CD4-positive, alpha-beta T cell (primary cell): ENCODE measurements around the gene FZR1. TPM values are rescaled to one million over a fixed set of nuclear protein-coding genes. Genes with fewer than 3 reads are reported as not detected.

ENCODE experiments used
- ATAC-seq: fragments of 200-7000 bp; cut with Tn5 transposase; one replicate; pipeline ENCODE4 v1.10.0; 2022; ENCODE audit warnings: mild to moderate bottlenecking; ENCODE audit not compliant: poor library complexity
- CTCF ChIA-PET: fragments of 350-600 bp; sonication (Branson Sonifier 250); formaldehyde crosslinking; loops from one replicate; lab custom pipeline; 2021; ENCODE audit warnings: antibody characterized with exemption, inconsistent platforms; lab: Charles Lee
- POLR2A ChIA-PET: fragments of 350-600 bp; sonication (Branson Sonifier 250); formaldehyde crosslinking; loops from one replicate; lab custom pipeline; 2021; ENCODE audit warnings: antibody characterized with exemption, inconsistent platforms; lab: Charles Lee
- DNase-seq, 14 experiments: peaks; one replicate each; pipeline ENCODE4 v3.0.0-alpha.2; 2013 to 2020; ENCODE audit warnings: mixed read lengths in 2 of 14
- H3K27ac ChIP-seq, 2 donors: one replicate each; pipeline versions ENCODE4 v1.5.1 to v1.7.0; 2013; ENCODE audit warnings: low read length in 2 of 2, low read depth in 1 of 2, mild to moderate bottlenecking in 1 of 2
- H3K27me3 ChIP-seq, 2 experiments: 1 replicate in 1 of 2; 2 replicates in 1 of 2; pipeline versions ENCODE4 v1.6.1 to v1.7.0; 2013; ENCODE audit warnings: low read length in 2 of 2, control low read depth in 1 of 2, mild to moderate bottlenecking in 1 of 2, moderate library complexity in 1 of 2; ENCODE audit not compliant: insufficient read depth in 2 of 2, control insufficient read depth in 1 of 2
- H3K36me3 ChIP-seq: one replicate; pipeline ENCODE4 v1.6.1; 2013; ENCODE audit warnings: low read length, control low read depth; ENCODE audit not compliant: insufficient read depth
- H3K4me1 ChIP-seq: one replicate; pipeline ENCODE4 v1.6.1; 2013; ENCODE audit warnings: low read length, control low read depth; ENCODE audit not compliant: insufficient read depth
- H3K4me3 ChIP-seq: one replicate; pipeline ENCODE4 v1.5.1; 2013; ENCODE audit warnings: mild to moderate bottlenecking, low read length, moderate library complexity
- H3K9me3 ChIP-seq, 2 experiments: 1 replicate in 1 of 2; 2 replicates in 1 of 2; pipeline versions ENCODE4 v1.6.1 to v1.7.0; 2013; ENCODE audit warnings: low read length in 2 of 2, mild to moderate bottlenecking in 2 of 2, control low read depth in 1 of 2, moderate library complexity in 1 of 2; ENCODE audit not compliant: control insufficient read depth in 1 of 2, insufficient read depth in 1 of 2
- H3K27ac Mint-ChIP-seq: one replicate; pipeline ENCODE4 v1.8.0; 2020; ENCODE audit warnings: mixed read lengths
- H3K27me3 Mint-ChIP-seq: one replicate; pipeline ENCODE4 v1.8.0; 2021; ENCODE audit warnings: mixed read lengths
- H3K36me3 Mint-ChIP-seq: one replicate; pipeline ENCODE4 v1.8.0; 2021; ENCODE audit warnings: low read depth, mixed read lengths
- H3K4me1 Mint-ChIP-seq: one replicate; pipeline ENCODE4 v1.8.0; 2021; ENCODE audit warnings: low read depth, mixed read lengths
- H3K4me3 Mint-ChIP-seq: one replicate; pipeline ENCODE4 v1.8.0; 2020; ENCODE audit warnings: mild to moderate bottlenecking, mixed read lengths
- H3K9me3 Mint-ChIP-seq: one replicate; pipeline ENCODE4 v1.8.0; 2020; ENCODE audit warnings: mixed read lengths
- CTCF ChIP-seq: fragments of 200-600 bp; IDR thresholded peaks from one replicate; pipeline ENCODE4 v1.8.0; 2022; ENCODE audit warnings: antibody characterized with exemption, mild to moderate bottlenecking
- intact Hi-C, 2 experiments: fragments of 100-400 bp; cut with DNase I in 1 of 2; cut with micrococcal nuclease in 1 of 2; formaldehyde crosslinking; loops; one replicate each; pipeline versions ENCODE4 v1.15.1 to v1.9.0; 2023 to 2025; cut with DNase I, micrococcal nuclease
- total RNA-seq, 174 experiments: library from RNA in 2 of 174; stranded (reverse) in 2 of 174; gene quantifications; one replicate each; pipeline ENCODE4 v1.2.3 and lab custom pipeline; 2021 to 2026

The FZR1 gene
- total RNA-seq, 2 experiments from 2014 or later = 109 to 116 TPM

DNA sequence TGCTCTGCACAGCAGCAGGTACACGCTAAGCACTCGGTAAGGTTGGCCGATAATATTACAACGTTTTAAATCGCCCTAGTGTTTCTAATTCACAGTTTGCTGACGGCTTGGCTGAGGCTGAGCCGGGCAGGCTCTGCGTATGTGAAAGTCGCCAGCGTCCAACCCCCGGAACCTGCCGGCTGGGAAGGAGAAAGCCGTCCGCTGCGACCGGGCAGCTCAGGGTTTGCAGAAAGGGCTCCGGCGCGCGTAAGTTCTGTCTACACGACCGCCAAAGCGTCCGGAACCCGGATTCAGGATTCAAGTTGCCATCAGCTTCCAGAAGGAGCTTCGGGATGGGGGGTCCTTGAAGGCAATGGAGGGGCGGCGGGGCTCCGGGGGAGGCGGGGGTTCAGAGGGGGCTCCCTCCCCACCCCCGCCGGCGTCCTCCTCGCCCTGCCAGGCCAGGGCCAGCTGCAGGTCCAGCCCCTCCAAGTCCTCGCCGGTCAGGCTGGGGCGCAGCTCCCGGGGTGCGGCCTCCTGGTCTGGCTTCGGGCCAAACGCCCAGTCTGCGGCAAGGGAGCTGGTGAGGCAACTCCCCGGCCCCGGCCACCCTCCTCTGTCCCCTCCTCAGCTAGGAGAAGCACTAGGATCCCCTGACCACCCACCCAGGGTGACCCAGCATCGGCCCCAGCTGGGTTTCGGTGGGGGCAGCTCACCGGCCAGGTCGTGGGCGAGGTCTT lies 23.4 kb upstream of the FZR1 start:
- H3K4me3 ChIP-seq = no peak overlapping the region
- H3K4me1 ChIP-seq = peaks cover 17% of the 10 kb centered on the region
- POLR2A ChIA-PET = no interaction called here
- no peaks in the 10 kb centered on the region for H3K27me3 ChIP-seq
- no peaks in the 10 kb centered on the region for H3K9me3 Mint-ChIP-seq
- DNase-seq = no peak
- H3K4me1 Mint-ChIP-seq = peaks cover 17% of the 10 kb centered on the region
- no peak for TF ChIP-seq CTCF
- no peak for ATAC-seq
- H3K27ac ChIP-seq = no peak overlapping the region
- H3K27ac Mint-ChIP-seq = no peak overlapping the region
- H3K9me3 ChIP-seq = no peaks in the 10 kb centered on the region
- CTCF ChIA-PET = no interaction called here
- no peaks in the 10 kb centered on the region for H3K36me3 ChIP-seq
- H3K36me3 Mint-ChIP-seq = no peaks in the 10 kb centered on the region
- intact Hi-C loops = no loop called here
- no peak overlapping the region for H3K4me3 Mint-ChIP-seq
- peaks cover 4% of the 10 kb centered on the region for H3K27me3 Mint-ChIP-seq

DNA sequence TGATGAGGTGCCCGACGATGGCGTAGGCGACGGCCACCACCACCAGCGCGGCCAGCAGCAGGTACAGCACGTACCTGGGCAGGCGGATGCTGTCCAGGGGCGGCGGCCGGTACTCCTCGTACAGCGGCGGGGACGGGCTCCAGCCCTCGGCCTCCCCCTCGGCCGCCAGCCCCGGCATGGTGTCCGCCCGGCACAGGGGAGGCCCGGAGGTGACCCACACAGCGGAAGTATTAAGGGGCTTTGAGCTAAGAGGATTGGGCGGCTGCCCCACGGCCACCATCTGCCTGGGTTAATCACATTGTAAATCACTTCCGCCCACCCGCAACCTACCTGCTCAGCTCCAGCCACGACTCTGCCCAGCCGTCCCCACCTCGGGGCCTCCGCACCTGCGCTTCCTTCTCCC lies 22.9 kb upstream of the FZR1 start, which contains the start of gene SMIM44:
Gene SMIM44, minus strand, starts transcription at position 216 of the 403 bp plus-strand sequence. Its CDS starts 38 bp downstream, at position 178.
- no peaks in the 10 kb centered on the region for H3K9me3 ChIP-seq
- no peaks in the 10 kb centered on the region for H3K36me3 ChIP-seq
- CTCF ChIA-PET = no interaction called here
- TF ChIP-seq CTCF = no peak
- no peak for ATAC-seq
- peaks cover under 1% of the 10 kb centered on the region for H3K27me3 Mint-ChIP-seq
- H3K4me3 ChIP-seq = no peak within 1 kb of the TSS
- H3K4me1 ChIP-seq = peaks cover 14% of the 10 kb centered on the region
- intact Hi-C loops = no loop called here
- DNase-seq = no peak
- no peak within 1 kb of the TSS for H3K27ac ChIP-seq
- no peak within 1 kb of the TSS for H3K27ac Mint-ChIP-seq
- H3K36me3 Mint-ChIP-seq = peaks cover 3% of the 10 kb centered on the region
- POLR2A ChIA-PET = no interaction called here
- no peak within 1 kb of the TSS for H3K4me3 Mint-ChIP-seq
- H3K4me1 Mint-ChIP-seq = peaks cover 13% of the 10 kb centered on the region
- H3K27me3 ChIP-seq = no peaks in the 10 kb centered on the region
- no peaks in the 10 kb centered on the region for H3K9me3 Mint-ChIP-seq

DNA sequence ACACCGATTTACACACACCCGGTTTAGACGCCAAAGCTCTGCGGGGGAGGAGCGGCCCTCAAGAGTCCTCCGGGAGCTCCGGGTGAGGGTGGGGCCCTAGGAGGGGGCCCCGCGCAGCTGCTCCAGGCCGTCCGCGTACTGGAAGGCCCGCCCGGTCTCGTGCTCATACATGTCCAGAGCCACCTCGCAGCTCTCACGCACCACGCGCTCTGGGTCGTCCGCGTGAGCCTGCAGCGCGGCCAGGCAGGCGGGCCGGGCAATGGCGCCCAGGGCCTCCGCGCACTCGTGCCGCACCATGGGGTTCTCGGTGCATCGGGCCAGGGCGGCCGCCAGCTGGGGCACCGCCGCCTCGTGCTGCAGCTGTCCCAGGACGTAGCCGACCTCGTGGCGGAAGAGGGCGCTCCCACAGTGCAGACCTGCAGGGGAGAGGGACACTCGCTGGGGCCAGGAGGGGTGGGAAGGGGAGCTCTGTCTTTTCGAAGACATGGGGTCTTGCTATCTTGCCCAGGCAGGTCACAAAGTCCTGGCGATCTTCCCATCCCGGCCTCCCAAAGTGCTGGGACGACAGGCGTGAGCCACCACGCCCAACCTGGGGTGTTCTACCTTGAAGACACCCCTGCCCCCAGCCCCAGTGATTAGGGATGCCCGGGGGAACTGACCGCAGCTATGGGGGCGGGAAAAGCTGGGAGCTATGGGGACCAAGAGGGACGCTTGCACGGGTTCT lies 14.6 kb upstream of the FZR1 start:
- DNase-seq = no peak
- no peak overlapping the region for H3K4me3 ChIP-seq
- no peak for TF ChIP-seq CTCF
- H3K4me1 ChIP-seq = peaks cover 12% of the 10 kb centered on the region
- Mint-ChIP-seq H3K27me3 (no peaks in the 10 kb centered on the region), H3K36me3 (peaks cover 38% of the 10 kb centered on the region), H3K27ac (no peak overlapping the region), H3K9me3 (no peaks in the 10 kb centered on the region), H3K4me1 (peaks cover 5% of the 10 kb centered on the region), H3K4me3 (no peak overlapping the region)
- no peaks in the 10 kb centered on the region for H3K27me3 ChIP-seq
- H3K9me3 ChIP-seq = no peaks in the 10 kb centered on the region
- ATAC-seq = no peak
- H3K27ac ChIP-seq = no peak overlapping the region
- peaks cover 34% of the 10 kb centered on the region for H3K36me3 ChIP-seq
- ChIA-PET POLR2A (no interaction called here), CTCF (no interaction called here)
- intact Hi-C loops = no loop called here
